ENCODE measurements around the gene CYB5R4. TPM values are rescaled to one million over a fixed set of nuclear protein-coding genes. Genes with fewer than 3 reads are reported as not detected.

The CYB5R4 gene
- total RNA-seq, 3 donors from 2014 or later (not counting 1 experiment from before 2014, with no cell fraction given) = 34.0 to 40.5 (median 34.5) TPM

DNA sequence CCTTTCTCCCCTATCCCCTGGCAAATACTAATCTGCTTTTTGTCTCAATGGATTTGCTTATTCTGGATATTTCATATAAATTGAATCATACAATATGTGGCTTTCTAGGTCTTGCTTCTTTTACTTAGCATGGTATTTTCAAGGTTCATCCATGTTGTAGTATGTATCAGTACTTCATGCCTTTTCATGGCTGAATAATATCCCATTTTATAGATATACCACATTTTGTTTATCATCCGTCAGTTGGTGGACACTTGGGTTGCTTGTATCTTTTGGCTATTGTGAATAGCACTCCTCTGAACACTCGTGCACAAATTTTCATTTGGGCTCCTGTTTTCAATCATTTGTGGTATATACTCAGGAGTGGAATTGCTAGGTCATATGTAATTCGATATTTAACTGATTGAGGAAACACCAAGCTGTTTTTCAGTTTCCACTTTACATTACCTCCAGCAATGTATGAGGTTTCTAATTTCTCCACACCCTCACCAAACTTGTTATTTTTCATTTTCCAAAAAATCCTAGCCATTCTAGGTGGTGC is 36.8 kb upstream of the CYB5R4 start:
- H3K9me3 Mint-ChIP-seq = no peaks in the 10 kb centered on the region
- WGBS (ENCODE audit: insufficient coverage) = 73% methylated on average over 2 of the region's 3 CpGs
- no peak overlapping the region for H3K27ac Mint-ChIP-seq
- H3K4me1 Mint-ChIP-seq = no peaks in the 10 kb centered on the region
- no peaks in the 10 kb centered on the region for H3K36me3 Mint-ChIP-seq
- H3K4me3 Mint-ChIP-seq = no peak overlapping the region
- Histone ChIP-seq H3K9me3 (ENCODE audit: control insufficient read depth, insufficient read depth, low read length) (no peaks in the 10 kb centered on the region), H3K27me3 (ENCODE audit: control insufficient read depth, insufficient read depth, low read length) (no peaks in the 10 kb centered on the region), H3K27ac (ENCODE audit: low read length) (no peak overlapping the region), H3K4me3 (ENCODE audit: low read length) (no peak overlapping the region), H3K36me3 (ENCODE audit: control insufficient read depth, insufficient read depth, low read length) (no peaks in the 10 kb centered on the region), H3K4me1 (ENCODE audit: control insufficient read depth, insufficient read depth, low read length) (no peaks in the 10 kb centered on the region)
- ATAC-seq = no peak
- intact Hi-C loops (cut with micrococcal nuclease) = no loop called here
- H3K27me3 Mint-ChIP-seq (ENCODE audit: low read depth in 2 of 2) = no peaks in the 10 kb centered on the region
- TF ChIP-seq, protein P1, sequence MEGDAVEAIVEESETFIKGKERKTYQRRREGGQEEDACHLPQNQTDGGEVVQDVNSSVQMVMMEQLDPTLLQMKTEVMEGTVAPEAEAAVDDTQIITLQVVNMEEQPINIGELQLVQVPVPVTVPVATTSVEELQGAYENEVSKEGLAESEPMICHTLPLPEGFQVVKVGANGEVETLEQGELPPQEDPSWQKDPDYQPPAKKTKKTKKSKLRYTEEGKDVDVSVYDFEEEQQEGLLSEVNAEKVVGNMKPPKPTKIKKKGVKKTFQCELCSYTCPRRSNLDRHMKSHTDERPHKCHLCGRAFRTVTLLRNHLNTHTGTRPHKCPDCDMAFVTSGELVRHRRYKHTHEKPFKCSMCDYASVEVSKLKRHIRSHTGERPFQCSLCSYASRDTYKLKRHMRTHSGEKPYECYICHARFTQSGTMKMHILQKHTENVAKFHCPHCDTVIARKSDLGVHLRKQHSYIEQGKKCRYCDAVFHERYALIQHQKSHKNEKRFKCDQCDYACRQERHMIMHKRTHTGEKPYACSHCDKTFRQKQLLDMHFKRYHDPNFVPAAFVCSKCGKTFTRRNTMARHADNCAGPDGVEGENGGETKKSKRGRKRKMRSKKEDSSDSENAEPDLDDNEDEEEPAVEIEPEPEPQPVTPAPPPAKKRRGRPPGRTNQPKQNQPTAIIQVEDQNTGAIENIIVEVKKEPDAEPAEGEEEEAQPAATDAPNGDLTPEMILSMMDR (IDR thresholded peaks at IDR 0.05) = no peak
- no peak for DNase-seq

DNA sequence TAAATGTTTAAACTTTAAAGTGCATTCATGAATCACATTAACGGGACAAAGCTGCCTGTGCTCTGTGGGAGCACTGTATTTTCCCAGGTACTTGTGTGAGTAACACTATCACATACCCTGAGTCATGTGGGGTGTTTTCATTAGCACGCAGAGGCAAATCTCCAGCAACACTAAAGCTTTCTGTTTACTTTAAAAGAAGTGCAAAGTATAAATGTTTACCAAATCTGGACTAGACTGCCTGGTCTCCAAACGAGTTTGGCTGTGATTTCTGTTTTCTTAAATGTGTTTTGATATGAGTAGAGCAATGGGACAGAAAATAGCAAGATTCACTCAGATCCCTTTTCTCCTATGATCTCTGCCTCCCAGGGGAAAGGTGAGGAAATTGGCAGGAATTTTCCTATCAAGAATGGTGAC is 35.1 kb upstream of the CYB5R4 start:
- TF ChIP-seq, protein P1 (IDR thresholded peaks at IDR 0.05) = no peak
- intact Hi-C loops (cut with micrococcal nuclease) = no loop called here
- no peaks in the 10 kb centered on the region for H3K4me1 ChIP-seq (ENCODE audit: control insufficient read depth, insufficient read depth, low read length)

DNA sequence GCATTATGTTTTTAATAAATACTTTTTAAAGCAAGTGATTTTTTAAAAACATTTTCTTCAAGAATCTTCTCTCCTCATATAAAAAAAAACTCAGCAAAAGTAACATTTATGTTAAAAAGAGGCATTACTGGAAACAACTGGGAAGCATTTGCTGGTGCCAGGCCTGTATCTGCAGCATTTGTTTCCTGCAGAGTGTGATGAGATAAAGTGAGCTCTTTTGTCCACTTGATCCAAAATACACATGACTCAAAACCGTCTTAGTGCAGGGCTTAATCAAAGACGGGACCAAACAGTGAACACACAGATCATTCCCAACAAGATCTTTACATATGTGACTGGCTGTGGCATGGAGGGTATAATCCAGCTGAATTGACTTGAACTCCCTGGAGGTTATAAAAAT is 34.7 kb upstream of the CYB5R4 start:
- H3K9me3 Mint-ChIP-seq = no peaks in the 10 kb centered on the region
- ATAC-seq = no peak
- H3K27me3 ChIP-seq (ENCODE audit: control insufficient read depth, insufficient read depth, low read length) = no peaks in the 10 kb centered on the region
- no CpG with 5 or more reads among the region's 2 CpGs for WGBS (ENCODE audit: insufficient coverage)
- no peak overlapping the region for H3K27ac ChIP-seq (ENCODE audit: low read length)
- no peak overlapping the region for H3K27ac Mint-ChIP-seq
- no peak for DNase-seq
- H3K27me3 Mint-ChIP-seq (ENCODE audit: low read depth in 2 of 2) = no peaks in the 10 kb centered on the region
- H3K9me3 ChIP-seq (ENCODE audit: control insufficient read depth, insufficient read depth, low read length) = no peaks in the 10 kb centered on the region
- no peaks in the 10 kb centered on the region for H3K36me3 ChIP-seq (ENCODE audit: control insufficient read depth, insufficient read depth, low read length)
- H3K4me1 Mint-ChIP-seq = no peaks in the 10 kb centered on the region
- H3K4me1 ChIP-seq (ENCODE audit: control insufficient read depth, insufficient read depth, low read length) = no peaks in the 10 kb centered on the region
- TF ChIP-seq, protein P1 (IDR thresholded peaks at IDR 0.05) = no peak
- no peaks in the 10 kb centered on the region for H3K36me3 Mint-ChIP-seq
- no peak overlapping the region for H3K4me3 Mint-ChIP-seq
- no peak overlapping the region for H3K4me3 ChIP-seq (ENCODE audit: low read length)
- intact Hi-C loops (cut with micrococcal nuclease) = no loop called here

More for the DNA sequence above, 35.1 kb upstream of the CYB5R4 start:
- H3K27me3 Mint-ChIP-seq (ENCODE audit: low read depth in 2 of 2) = no peaks in the 10 kb centered on the region
- Histone ChIP-seq H3K27ac (ENCODE audit: low read length) (no peak overlapping the region), H3K27me3 (ENCODE audit: control insufficient read depth, insufficient read depth, low read length) (no peaks in the 10 kb centered on the region), H3K9me3 (ENCODE audit: control insufficient read depth, insufficient read depth, low read length) (no peaks in the 10 kb centered on the region), H3K36me3 (ENCODE audit: control insufficient read depth, insufficient read depth, low read length) (no peaks in the 10 kb centered on the region), H3K4me3 (ENCODE audit: low read length) (no peak overlapping the region)
- H3K27ac Mint-ChIP-seq = no peak overlapping the region
- DNase-seq = no peak
- WGBS (ENCODE audit: insufficient coverage) = 36% methylated on average over 2 of the region's 3 CpGs
- ATAC-seq = no peak
- no peaks in the 10 kb centered on the region for H3K9me3 Mint-ChIP-seq
- H3K4me1 Mint-ChIP-seq = no peaks in the 10 kb centered on the region
- no peak overlapping the region for H3K4me3 Mint-ChIP-seq
- no peaks in the 10 kb centered on the region for H3K36me3 Mint-ChIP-seq

DNA sequence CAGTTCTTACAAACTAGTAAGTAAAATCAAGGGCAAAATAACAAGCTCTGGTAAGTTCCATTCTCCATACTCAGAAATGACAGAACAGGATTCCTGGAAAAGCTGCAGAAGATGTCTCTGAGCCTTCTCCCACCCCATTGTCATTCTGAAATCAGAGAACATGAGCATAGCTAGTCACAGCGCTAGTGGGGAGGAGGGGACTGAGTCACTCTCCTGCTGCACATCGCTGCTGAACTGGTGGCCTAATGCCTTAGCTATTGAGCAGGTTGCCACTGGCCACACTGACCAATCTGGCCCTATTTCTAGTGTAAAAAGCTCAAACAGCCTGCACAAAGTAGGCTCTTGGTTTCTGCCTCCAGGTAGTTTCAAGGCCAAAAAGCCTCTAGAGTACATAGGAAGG is 32.4 kb upstream of the CYB5R4 start:
- H3K4me3 ChIP-seq (ENCODE audit: low read length) = no peak overlapping the region
- no peaks in the 10 kb centered on the region for H3K4me1 ChIP-seq (ENCODE audit: control insufficient read depth, insufficient read depth, low read length)
- no peak for DNase-seq
- H3K4me1 Mint-ChIP-seq = no peaks in the 10 kb centered on the region
- no peaks in the 10 kb centered on the region for H3K9me3 ChIP-seq (ENCODE audit: control insufficient read depth, insufficient read depth, low read length)
- H3K36me3 Mint-ChIP-seq = no peaks in the 10 kb centered on the region
- TF ChIP-seq, protein P1 (IDR thresholded peaks at IDR 0.05) = no peak
- no peaks in the 10 kb centered on the region for H3K27me3 ChIP-seq (ENCODE audit: control insufficient read depth, insufficient read depth, low read length)
- no peak overlapping the region for H3K27ac Mint-ChIP-seq
- H3K9me3 Mint-ChIP-seq = peaks cover 2 to 3% of the 10 kb centered on the region in 2 donors
- no peak overlapping the region for H3K4me3 Mint-ChIP-seq
- WGBS (ENCODE audit: insufficient coverage) = 63% methylated on average over 2 of the region's 2 CpGs
- no peaks in the 10 kb centered on the region for H3K36me3 ChIP-seq (ENCODE audit: control insufficient read depth, insufficient read depth, low read length)
- peaks cover 4 to 10% of the 10 kb centered on the region in 2 donors for H3K27me3 Mint-ChIP-seq (ENCODE audit: low read depth in 2 of 2)
- no peak overlapping the region for H3K27ac ChIP-seq (ENCODE audit: low read length)
- intact Hi-C loops (cut with micrococcal nuclease) = no loop called here
- ATAC-seq = no peak

All from natural killer cell (primary cell).